ENCODE measurements around the gene CCNG1.
A peak's percentile ranks its signal among the peaks of the same experiment; 100 is the strongest.
"Not testable (repeated sequence)": the region's sequence is repeated elsewhere in the genome, so short reads cannot be mapped to it uniquely, and the experiment has no call there.

Gene CCNG1

DNA sequence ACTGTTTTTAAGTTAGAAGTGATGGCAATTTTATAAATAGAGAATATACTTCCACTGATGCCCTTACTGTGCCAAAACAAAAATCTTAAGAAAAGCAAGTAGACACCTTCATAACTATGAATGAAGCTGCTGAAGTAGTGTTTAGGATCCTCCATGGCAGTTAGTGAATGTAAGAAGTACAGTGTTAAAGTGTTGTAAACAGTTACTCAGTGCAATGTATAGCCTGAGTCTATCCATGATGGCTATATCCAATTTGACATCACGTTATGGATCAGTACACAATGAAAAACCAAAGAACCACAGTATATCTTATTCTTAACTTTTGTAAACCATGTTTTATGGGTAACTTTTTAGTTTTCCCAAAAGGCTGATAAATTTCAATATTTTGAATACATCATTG is 7.1 kb downstream of the CCNG1 start:
- no peak for DNase-seq (ENCODE audit: low spot score)

GRCh38 chr5:163445345-163445744 is 8.0 kb downstream of the CCNG1 start:
- DNase-seq (ENCODE audit: low spot score), result no peak

DNA sequence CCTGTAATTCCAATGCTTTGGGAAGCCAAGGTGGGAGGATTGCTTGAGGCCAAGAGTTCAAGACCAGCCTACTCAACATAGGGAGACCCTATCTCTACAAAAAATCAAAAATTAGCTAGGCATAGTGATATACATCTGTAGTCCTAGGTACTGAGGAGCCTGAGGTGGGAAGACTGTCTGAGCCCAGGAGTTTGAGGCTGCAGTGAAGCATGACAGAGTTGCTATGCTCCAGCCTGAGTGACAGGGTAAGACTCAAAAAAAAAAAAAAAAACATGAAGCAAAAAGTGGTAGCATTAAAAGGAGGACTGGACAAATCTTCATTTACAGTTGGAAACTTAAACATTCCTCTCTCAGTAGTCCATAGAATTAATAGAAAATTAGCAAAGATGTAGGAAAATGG is 9.8 kb downstream of the CCNG1 start:
- DNase-seq (ENCODE audit: low spot score), result no peak

DNA sequence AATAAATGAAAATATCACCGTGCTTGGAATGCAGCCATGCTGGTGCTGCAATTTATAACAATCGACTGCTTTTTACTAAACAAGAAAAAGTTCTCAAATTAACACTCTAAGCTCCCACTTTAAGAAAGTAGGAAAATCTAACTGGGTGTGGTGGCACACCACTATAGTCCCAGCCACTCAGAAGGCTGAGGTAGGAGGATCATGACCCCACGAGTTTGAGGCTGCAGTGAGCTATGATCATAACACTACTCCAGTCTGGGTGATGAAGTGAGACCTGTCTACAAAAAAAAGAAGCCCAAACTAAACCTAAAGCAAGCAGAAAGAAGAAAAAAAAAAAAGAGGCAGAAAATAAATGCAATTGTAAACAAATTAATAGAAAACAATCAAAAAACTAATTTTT is 10.5 kb downstream of the CCNG1 start:
- DNase-seq (ENCODE audit: low spot score), result no peak

GRCh38 chr5:163448491-163448890 is 11.1 kb downstream of the CCNG1 start:
- no peak for DNase-seq (ENCODE audit: low spot score)

- DNase-seq (ENCODE audit: low spot score), result no peak
Observed at GRCh38 chr5:163451489-163451888, 14.1 kb downstream of the CCNG1 start.

DNA sequence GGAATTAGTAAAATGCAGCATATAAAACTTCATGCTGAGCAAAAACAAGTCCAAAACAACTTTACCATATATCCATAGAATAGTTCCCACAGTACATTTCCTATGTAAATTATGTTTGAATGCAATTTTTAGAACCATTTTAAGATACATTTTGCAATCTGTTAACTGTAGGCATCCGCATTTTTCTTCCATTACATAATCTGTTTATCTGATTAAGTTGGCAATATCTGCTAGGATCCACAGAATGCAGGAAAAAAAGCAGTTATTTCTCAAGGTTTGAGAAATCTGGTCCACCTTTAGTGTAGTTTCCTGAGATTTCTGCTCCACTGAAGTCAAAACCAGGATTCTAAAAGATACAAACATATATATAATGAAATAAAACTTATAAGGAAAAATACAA is 16.3 kb downstream of the CCNG1 start:
- DNase-seq (ENCODE audit: low spot score), result no peak

DNA sequence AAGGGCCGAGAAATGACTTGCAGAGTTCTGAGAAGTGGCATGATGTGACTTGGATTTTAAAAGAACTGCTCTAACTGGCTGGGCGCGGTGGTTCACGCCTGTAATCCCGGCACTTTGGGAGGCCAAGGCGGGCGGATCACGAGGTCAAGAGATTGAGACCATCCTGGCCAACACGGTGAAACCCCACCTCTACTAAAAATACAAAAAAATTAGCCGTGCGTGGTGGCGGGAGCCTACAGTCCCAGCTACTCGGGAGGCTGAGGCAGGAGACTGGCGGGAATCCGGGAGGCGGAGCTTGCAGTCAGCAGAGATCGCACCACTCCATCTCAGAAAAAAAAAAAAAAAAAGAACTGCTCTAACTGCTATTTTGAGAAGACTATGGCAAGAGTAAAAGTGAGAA is 18.0 kb downstream of the CCNG1 start:
- DNase-seq (ENCODE audit: low spot score), result not testable (repeated sequence)

DNA sequence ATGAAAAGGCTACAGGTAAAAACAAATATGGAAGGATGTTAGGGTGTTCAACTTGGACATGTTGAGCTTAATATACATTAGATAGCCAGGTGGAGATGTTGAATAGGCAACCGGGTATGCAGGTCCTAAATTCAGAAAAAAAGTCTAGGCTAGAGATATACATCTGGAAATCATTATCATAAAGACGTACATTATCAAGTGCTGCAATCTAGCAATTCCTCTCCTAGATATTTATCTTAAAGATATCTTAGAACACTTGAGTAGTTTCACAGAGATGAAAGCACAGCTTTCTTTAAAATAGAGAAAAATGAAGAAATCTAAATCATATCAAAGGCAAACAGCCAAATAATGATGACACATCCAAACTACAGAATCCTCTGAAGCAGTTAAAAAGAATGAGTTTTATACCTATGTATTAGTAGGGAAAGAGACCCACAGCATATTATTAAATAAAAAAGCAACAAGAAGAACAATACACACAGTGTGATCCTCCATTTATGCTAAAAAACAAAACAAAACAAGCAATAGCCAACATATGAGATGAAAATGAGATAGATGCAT is 18.7 kb downstream of the CCNG1 start:
- no peak for DNase-seq (ENCODE audit: low spot score)

GRCh38 chr5:163456840-163457239 is 19.4 kb downstream of the CCNG1 start:
- DNase-seq (ENCODE audit: low spot score), result no peak

- DNase-seq (ENCODE audit: low spot score), result no peak
Observed at GRCh38 chr5:163458778-163459385, 21.5 kb downstream of the CCNG1 start.

DNA sequence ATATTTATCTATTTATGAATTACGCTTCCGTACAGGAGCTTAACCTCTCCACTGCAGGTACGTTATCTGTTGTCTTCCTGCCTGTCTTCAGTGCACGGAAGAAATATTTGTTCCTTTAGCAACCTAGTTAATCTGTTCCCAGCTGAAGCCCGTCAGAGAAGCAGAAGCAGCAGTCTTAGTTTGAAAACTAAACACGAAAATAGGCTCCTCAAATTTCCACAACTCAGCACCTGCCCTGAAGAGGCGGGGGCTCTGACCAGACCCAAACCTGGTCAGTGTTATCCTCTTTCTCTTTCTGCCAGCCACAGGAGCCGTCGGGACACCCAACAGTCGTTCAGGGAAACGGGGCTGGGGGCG is 22.0 kb downstream of the CCNG1 start:
- no peak for DNase-seq (ENCODE audit: low spot score)

DNA sequence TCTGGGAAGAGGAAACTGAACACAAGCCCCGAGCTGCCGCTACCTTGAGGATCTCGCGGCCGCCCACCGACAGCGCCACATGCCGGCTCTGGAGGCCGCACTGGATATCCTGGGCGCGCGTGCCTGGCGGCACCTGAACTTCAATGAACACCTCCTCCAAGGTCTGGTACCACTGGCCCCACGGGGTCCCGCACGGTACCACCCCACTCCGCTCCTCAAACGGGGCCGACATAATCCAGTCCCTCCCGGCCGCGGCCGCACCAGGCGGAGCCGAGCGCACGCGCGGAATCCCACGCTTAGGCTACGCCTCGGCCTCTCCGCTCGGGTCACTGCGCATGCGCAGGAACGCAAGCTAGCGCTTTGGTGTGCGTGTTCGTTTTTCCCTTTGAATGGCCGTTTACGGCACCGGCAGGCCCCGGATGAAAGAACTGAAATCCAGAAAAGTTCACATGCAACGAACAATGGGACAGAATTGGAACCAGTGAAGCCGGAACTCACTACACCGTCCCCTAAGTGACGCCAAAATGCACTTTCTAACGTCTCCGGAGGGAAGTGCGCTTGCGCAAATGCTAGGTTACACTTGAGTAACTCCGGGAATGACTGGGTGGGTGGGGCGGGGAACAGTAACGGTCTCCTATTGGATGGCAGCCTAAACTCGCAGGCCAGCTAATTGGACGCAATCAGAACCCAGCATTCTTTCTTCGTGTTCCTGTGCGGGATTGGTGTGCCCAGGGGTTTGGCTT is 22.6 kb downstream of the CCNG1 start, which contains the start of gene NUDCD2:
Gene NUDCD2, minus strand, starts transcription at position 284 of the 743 bp plus-strand sequence. Its CDS starts 52 bp downstream, at position 232.
- peak; percentile 75 for DNase-seq (ENCODE audit: low spot score)

DNA sequence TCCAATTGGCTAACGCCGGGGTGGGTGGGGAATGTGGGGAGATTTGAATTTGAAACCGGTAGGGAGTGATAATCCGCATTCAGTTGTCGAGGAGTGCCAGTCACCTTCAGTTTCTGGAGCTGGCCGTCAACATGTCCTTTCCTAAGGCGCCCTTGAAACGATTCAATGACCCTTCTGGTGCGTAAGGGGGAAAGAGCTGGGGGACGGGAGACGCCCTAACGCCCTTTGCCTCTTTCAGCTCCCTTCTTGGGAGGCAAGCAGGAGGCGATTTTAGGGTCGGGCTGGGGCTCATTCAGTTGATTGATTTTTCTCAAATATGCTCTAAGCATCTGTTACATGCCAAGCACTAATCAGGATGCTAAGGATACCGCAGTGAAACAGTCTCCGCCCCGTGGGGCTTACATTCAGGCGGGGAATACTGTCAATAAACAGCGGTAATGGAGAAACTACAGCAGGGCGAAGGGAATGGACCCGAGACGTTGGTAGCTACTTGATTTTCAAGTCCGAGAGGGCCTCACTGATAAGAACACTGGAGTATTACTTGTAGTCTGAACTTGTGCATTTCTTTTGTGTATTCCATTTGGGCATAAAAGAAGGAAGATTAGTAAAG is 23.3 kb downstream of the CCNG1 start, which contains the start of gene HMMR:
Gene HMMR, plus strand, starts transcription at position 71 of the 610 bp plus-strand sequence. Its CDS starts 61 bp downstream, at position 132.
- no peak for DNase-seq (ENCODE audit: low spot score)

DNA sequence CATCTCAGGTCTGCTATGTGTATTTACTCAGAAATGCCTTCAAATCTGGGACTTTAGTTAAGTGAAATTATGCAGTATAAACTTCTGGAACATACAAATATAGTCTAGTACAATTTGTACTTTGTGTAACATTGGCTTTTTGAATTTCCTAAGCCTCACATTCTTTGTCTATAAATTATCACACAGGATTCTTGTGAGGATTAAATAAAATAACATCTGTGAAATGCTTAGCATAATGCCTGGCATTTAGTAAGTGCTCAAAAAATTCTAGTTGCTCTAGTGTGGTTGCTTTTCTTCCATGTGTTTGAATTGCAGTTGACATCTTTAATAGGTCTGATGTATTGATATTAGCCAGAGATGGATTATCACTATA is 25.7 kb downstream of the CCNG1 start:
- no peak for DNase-seq (ENCODE audit: low spot score)

DNA sequence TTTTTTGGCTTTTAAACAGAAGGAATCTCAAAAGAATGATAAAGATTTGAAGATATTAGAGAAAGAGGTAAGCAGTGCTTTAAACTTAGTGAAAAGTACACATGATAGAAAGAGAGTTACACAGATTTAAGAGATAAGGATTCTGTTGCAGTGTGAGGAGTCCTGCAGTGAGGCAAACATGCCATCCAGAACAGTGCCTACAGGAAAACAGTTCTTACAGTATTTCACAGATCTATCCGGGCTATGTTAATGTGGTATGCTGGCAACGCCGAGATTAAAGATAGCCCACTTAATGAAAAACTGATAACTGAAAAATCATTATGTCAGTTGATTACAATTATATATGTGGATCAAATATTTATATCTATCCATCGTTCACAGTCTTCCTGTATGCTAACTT is 30.3 kb downstream of the CCNG1 start:
- no peak for DNase-seq (ENCODE audit: low spot score)

DNA sequence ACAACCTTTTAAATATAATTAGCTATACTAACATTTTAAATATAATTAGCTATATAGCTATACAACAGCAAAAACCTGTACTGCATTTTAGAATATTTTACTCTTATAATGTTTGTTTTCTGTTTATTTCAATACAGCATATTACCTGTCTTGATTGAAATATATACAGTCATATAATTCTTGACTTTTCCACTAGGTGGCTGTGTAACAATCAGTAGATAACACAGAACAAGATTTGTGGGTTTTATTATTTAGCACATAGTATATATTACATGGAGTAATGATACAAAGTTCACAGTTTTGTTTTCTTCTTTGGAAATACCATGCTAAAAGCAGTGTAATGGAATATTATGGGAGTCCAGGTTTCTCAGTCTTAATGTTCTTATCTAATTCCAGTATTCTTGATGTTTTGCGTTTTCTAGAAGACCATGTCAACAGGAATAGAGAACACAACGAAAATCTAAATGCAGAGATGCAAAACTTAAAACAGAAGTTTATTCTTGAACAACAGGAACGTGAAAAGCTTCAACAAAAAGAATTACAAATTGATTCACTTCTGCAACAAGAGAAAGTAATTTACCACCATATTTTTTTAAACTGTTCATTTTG is 36.3 kb downstream of the CCNG1 start:
- peak; percentile 3 for DNase-seq (ENCODE audit: low spot score)

DNA sequence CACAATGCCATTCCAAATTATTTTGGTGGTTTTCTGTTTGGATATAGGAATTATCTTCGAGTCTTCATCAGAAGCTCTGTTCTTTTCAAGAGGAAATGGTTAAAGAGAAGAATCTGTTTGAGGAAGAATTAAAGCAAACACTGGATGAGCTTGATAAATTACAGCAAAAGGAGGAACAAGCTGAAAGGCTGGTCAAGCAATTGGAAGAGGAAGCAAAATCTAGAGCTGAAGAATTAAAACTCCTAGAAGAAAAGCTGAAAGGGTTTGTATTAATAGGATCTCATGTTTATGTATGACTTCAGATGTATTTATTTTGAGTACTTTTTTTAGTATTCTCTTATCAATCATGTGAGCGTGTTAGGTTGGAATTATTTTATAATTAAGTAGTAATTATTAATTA is 38.0 kb downstream of the CCNG1 start:
- no peak for DNase-seq (ENCODE audit: low spot score)

DNA sequence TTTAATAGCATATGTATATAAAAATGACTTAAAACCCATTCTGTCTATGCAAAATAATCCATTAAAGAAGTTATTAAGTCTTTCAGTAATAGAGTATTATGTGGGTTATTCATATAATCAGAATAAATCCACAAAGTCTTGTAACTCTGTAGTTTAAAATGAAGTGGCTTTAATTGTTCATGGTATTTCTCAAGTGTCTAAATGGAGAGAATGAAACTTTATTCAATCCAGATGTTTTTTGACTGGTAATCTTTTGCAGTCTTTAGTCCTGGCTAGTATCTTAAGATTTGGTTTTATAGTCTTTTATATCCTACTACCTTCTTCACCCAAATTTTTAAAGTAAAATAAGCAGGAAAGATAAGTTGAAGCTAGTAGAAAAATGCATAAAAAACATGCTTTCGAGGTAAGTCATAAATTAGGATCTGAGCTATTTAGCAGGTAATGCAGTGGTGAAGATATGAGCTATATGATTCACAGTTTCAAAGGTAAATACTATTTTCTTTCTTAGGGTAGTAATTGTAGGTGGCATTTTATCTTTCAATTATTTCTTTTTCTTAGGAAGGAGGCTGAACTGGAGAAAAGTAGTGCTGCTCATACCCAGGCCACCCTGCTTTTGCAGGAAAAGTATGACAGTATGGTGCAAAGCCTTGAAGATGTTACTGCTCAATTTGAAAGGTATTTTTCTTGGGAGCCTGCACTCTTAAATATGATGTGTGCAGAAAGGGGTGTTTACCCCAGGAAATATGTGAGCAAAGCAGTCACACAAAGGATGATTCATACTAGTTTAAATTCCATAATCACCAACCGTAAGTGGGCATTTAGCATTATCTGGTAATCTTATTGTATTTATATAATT is 41.0 kb downstream of the CCNG1 start:
- DNase-seq (ENCODE audit: low spot score), result no peak

DNA sequence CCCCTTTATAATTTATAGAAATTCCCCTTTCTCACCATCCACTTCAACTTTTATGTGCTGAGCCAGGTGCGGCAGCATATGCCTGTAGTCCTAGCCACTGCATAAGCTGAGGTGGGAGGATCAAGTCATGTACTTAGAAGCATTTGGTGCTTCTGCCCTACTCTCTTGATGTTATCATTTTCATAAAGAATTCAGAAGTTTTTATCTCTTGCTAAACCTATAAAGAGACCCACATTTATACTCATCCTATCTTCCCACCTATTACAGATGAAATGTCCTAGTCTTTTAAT is 41.5 kb downstream of the CCNG1 start:
- DNase-seq (ENCODE audit: low spot score), result no peak

DNA sequence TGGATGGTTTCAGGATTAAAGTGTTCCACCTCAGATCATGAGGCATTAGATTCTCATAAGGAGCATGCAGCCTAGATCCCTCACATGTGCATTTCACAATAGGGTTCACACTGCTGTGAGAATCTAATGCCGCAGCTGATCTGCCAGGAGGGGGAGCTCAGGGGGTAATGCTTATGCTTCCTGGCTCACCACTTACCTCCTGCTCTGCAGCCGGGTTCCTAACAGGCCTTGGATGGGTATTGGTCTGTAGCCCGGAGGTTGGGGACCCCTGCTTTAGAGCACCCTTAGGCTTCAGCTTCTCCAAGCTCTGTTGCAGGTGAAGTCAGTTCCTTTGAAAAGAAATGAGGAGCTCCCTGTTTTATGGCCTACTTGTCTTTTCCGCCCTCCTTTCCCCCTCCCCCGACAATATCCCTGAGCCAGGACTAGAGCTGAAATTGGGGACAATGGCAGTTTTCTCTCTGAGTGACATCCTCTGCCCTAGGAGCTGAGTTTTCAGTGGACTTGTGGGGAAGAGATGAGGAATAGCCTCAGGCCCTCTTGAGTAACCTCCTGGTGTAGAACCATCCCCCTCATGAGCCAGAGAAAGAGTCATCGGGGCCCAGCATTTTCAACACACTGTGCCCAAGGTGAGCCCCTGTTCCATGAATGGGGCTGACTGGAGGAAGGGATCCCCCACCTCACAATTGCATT is 51.8 kb downstream of the CCNG1 start:
- no peak for DNase-seq (ENCODE audit: low spot score)

DNA sequence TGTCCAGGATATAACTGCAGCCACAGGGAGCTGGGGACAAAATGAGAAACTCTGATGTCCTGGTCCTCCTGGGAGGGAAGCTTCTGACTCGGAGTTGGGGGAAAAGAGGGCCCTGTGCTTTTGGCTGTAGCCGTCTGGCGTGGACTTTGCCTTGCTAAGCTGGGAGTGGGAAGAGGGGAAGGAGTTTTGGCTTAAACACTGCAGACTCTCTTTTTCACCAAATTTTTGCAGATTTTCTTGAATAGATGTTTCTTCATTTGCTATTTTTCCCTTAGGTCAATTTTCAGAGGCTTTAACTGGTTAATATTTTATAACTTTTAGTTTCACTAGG is 52.3 kb downstream of the CCNG1 start:
- DNase-seq (ENCODE audit: low spot score), result no peak
